ENCODE data around the gene APAF1. TPM values are rescaled to one million over a fixed set of nuclear protein-coding genes. Genes with fewer than 3 reads are reported as not detected.

Gene APAF1
- total and polyA plus RNA-seq, 10 of the 15 experiments (the other 5 are each of a cell fraction or from before 2014, with no cell fraction given) = 4.2 to 19.1 (median 14.2) TPM

- Histone ChIP-seq H3K36me3 (ENCODE audit: control insufficient read depth in 2 of 2, insufficient read depth in 2 of 2, low read length in 1 of 2) (no peaks in the 10 kb centered on the region), H3K27ac (ENCODE audit: control insufficient read depth, insufficient read depth) (no peak overlapping the region), H3K4me1 (ENCODE audit: control insufficient read depth, insufficient read depth, low read length) (no peaks in the 10 kb centered on the region), H3K27me3 (replicated peaks in 1 of 2; ENCODE audit: control insufficient read depth in 2 of 2, insufficient read depth in 2 of 2, low read length in 1 of 2) (no peaks in the 10 kb centered on the region; a peak in 2 of 4 replicates), H3K9me3 (replicated peaks; ENCODE audit: control insufficient read depth, insufficient read depth, low read length) (no peaks in the 10 kb centered on the region), H3K9ac (ENCODE audit: control insufficient read depth, insufficient read depth, low read length) (no peak overlapping the region), H3K79me2 (ENCODE audit: control insufficient read depth, insufficient read depth, low read length) (no peaks in the 10 kb centered on the region), H3K4me2 (ENCODE audit: control insufficient read depth, insufficient read depth) (no peak overlapping the region), H3K4me3 (no peak overlapping the region), H2AFZ (ENCODE audit: control insufficient read depth, low read depth, low read length) (no peak overlapping the region), H4K20me1 (ENCODE audit: control insufficient read depth, insufficient read depth) (no peaks in the 10 kb centered on the region)
- intact Hi-C loops (cut with micrococcal nuclease; ENCODE audit: unreplicated experiment) = no loop called here
- TF ChIP-seq ATF7 (IDR thresholded peaks at IDR 0.05; ENCODE audit: low read depth) = no peak
- POLR2A ChIA-PET = interaction anchor here (0.6 to 0.7 kb wide), 2 partner anchors 21 to 200 kb away, joined by 7 to 9 read pairs; no protein-coding TSS in a partner anchor
- SMC1A ChIA-PET (ENCODE audit: uncharacterized antibody, unreplicated experiment) = interaction anchor here (0.7 to 1.2 kb wide), 4 partner anchors 9 to 167 kb away, joined by 3 read pairs; no protein-coding TSS in a partner anchor
- in situ Hi-C loops (cut with MboI) = no loop called here
- DNase-seq (ENCODE audit: low read depth, low spot score) (no peak), ATAC-seq (no peak), FAIRE-seq (no peak)
- CTCF ChIA-PET = interaction anchor here (0.6 to 1.4 kb wide), 5 partner anchors 12 to 230 kb away, joined by 3 to 4 read pairs (median 3); no protein-coding TSS in a partner anchor
- no TSS peak for BruUV-seq (replicated peaks)
- RAD21 ChIA-PET (ENCODE audit: unreplicated experiment) = interaction anchor here (0.6 kb wide), 2 partner anchors 49 to 320 kb away, joined by 3 read pairs; no protein-coding TSS in a partner anchor
Measured at GRCh38 chr12:98769068-98769467, 124.0 kb downstream of the APAF1 start.

- H4K20me1 ChIP-seq (ENCODE audit: control insufficient read depth, insufficient read depth) = no peaks in the 10 kb centered on the region
- no peaks in the 10 kb centered on the region; a peak in 2 of 4 replicates for H3K27me3 ChIP-seq (replicated peaks in 1 of 2; ENCODE audit: control insufficient read depth in 2 of 2, insufficient read depth in 2 of 2, low read length in 1 of 2)
- no TSS peak for BruUV-seq (replicated peaks)
- no peak overlapping the region for H3K4me2 ChIP-seq (ENCODE audit: control insufficient read depth, insufficient read depth)
- H3K27ac ChIP-seq (ENCODE audit: control insufficient read depth, insufficient read depth) = no peak overlapping the region
- no peaks in the 10 kb centered on the region for H3K79me2 ChIP-seq (ENCODE audit: control insufficient read depth, insufficient read depth, low read length)
- ChIA-PET SMC1A (ENCODE audit: uncharacterized antibody, unreplicated experiment) (no interaction called here), RAD21 (ENCODE audit: unreplicated experiment) (no interaction called here), CTCF (interaction anchor here (1.0 to 1.2 kb wide), 2 partner anchors 45 to 228 kb away, joined by 3 to 4 read pairs; no protein-coding TSS in a partner anchor), POLR2A (no interaction called here)
- H3K9ac ChIP-seq (ENCODE audit: control insufficient read depth, insufficient read depth, low read length) = no peak overlapping the region
- no peak for DNase-seq (ENCODE audit: low read depth, low spot score)
- FAIRE-seq = no peak
- in situ Hi-C loops (cut with MboI) (no loop called here), intact Hi-C loops (cut with micrococcal nuclease; ENCODE audit: unreplicated experiment) (no loop called here)
- no peak overlapping the region for H3K4me3 ChIP-seq
- no peaks in the 10 kb centered on the region for H3K36me3 ChIP-seq (ENCODE audit: control insufficient read depth in 2 of 2, insufficient read depth in 2 of 2, low read length in 1 of 2)
- H3K4me1 ChIP-seq (ENCODE audit: control insufficient read depth, insufficient read depth, low read length) = no peaks in the 10 kb centered on the region
- no peaks in the 10 kb centered on the region for H3K9me3 ChIP-seq (replicated peaks; ENCODE audit: control insufficient read depth, insufficient read depth, low read length)
- no peak for ATAC-seq
- WGBS (ENCODE audit: insufficient coverage, insufficient replicate concordance, low lambda C conversion rate, missing lambda C conversion rate) = 79% methylated on average over 4 of the region's 4 CpGs
- no peak overlapping the region for H2AFZ ChIP-seq (ENCODE audit: control insufficient read depth, low read depth, low read length)
- TF ChIP-seq ZBTB11 (CRISPR knock-in tag; IDR thresholded peaks at IDR 0.05) (no peak), PML (IDR thresholded peaks at IDR 0.05; ENCODE audit: low read length) (no peak), CREB1 (IDR thresholded peaks at IDR 0.05; ENCODE audit: low read depth) (no peak), SIN3A (IDR thresholded peaks at IDR 0.05; ENCODE audit: low read depth, low read length) (no peak), NBN (IDR thresholded peaks at IDR 0.05) (no peak), STAT3 (IDR thresholded peaks at IDR 0.05; ENCODE audit: low read depth, low read length) (no peak), ATF2 (IDR thresholded peaks at IDR 0.05; ENCODE audit: low read length) (no peak), CHD4 (IDR thresholded peaks at IDR 0.05) (no peak), ZNF622 (IDR thresholded peaks at IDR 0.05) (no peak)
Measured at GRCh38 chr12:98770230-98770629, 125.1 kb downstream of the APAF1 start.
